K562 (cell line): ENCODE measurements around the gene SPDYE16. TPM values are rescaled to one million over a fixed set of nuclear protein-coding genes. Genes with fewer than 3 reads are reported as not detected.
A peak's percentile ranks its signal among the peaks of the same experiment; 100 is the strongest.

Experiments
- ETS1 ChIP-seq: conservative IDR thresholded peaks from 2 replicates; pipeline ENCODE4 v1.6.1; 2011; ENCODE audit warnings: low read depth, mild to moderate bottlenecking, low read length; ENCODE audit not compliant: control insufficient read depth
- ETV1 ChIP-seq: fragments of 450-650 bp; conservative IDR thresholded peaks from 2 replicates; pipeline ENCODE4 v1.6.1; 2016; ENCODE audit warnings: missing genetic modification characterization, control low read depth, low read depth, missing compliant biosample characterization
- ETV5 ChIP-seq: sonication (generic); formaldehyde crosslinking; IDR thresholded peaks from 2 replicates; pipeline ENCODE4 v1.4.0; 2020; ENCODE audit warnings: low read depth, mild to moderate bottlenecking, missing genetic modification reagents
- FOXP1 ChIP-seq: sonication (generic); formaldehyde crosslinking; IDR thresholded peaks from 2 replicates; pipeline ENCODE4 v1.8.0; 2022; ENCODE audit warnings: mild to moderate bottlenecking, missing genetic modification reagents
- KDM5B ChIP-seq: fragments of 200-600 bp; sonication (generic); IDR thresholded peaks from 2 replicates; pipeline ENCODE4 v1.6.1; 2012; ENCODE audit warnings: low read depth, mild to moderate bottlenecking, moderate library complexity, low read length, control low read depth, inconsistent platforms; ENCODE audit not compliant: insufficient replicate concordance
- MBD2 ChIP-seq: sonication (generic); IDR thresholded peaks from 2 replicates; pipeline ENCODE4 v1.6.1; 2016; ENCODE audit warnings: low read depth, borderline replicate concordance
- MGA ChIP-seq: fragments of 450-650 bp; IDR thresholded peaks from 2 replicates; pipeline ENCODE4 v1.6.1; 2016; ENCODE audit warnings: mild to moderate bottlenecking, moderate library complexity
- MXI1 ChIP-seq: IDR thresholded peaks from 2 replicates; pipeline ENCODE4 v1.6.1; 2011; ENCODE audit warnings: low read depth, mild to moderate bottlenecking, improper control_type of control experiment, low read length
- NONO ChIP-seq, 2 experiments: fragments of 200-400 bp in 1 of 2; fragments of 450-650 bp in 1 of 2; formaldehyde crosslinking in 1 of 2; IDR thresholded peaks; 2 replicates each; pipeline ENCODE4 v1.6.1; 2017; ENCODE audit warnings: low read depth in 2 of 2, mild to moderate bottlenecking in 2 of 2, moderate library complexity in 2 of 2, low read length in 1 of 2
- NR1H2 ChIP-seq: sonication (generic); formaldehyde crosslinking; IDR thresholded peaks from 2 replicates; pipeline ENCODE4 v1.4.0; 2020; ENCODE audit warnings: mild to moderate bottlenecking, missing genetic modification reagents
- SOX6 ChIP-seq: fragments of 450-650 bp; IDR thresholded peaks from 2 replicates; pipeline ENCODE4 v1.6.1; 2014; ENCODE audit warnings: mild to moderate bottlenecking
- polyA plus RNA-seq, 8 experiments: library from polyadenylated mRNA; depleted of rRNA in 4 of 8; stranded (reverse) in 5 of 8; unstranded in 3 of 8; fragments of >200 nt; fragmentation: Nextera tagmentation in 2 of 8; fragmentation: Illumina TruSeq in 1 of 8; extraction: Ambion mirVana in 2 of 8; extraction: Trizol in 1 of 8; gene quantifications; 2 replicates each; pipeline versions ENCODE4 v1.2.1 to v1.2.3, GENCODE V29; 2011 to 2014; ENCODE audit warnings: inconsistent platforms in 1 of 8, missing spikeins in 1 of 8
- total RNA-seq, 7 experiments: library from RNA; depleted of rRNA in 6 of 7; stranded (reverse); fragments of >200 nt in 6 of 7; fragmentation: Illumina TruSeq in 2 of 7; extraction: Trizol in 2 of 7; gene quantifications; 2 replicates each; pipeline versions ENCODE4 v1.2.1 to v1.2.3, GENCODE V29; 2011 to 2021; ENCODE audit warnings: low replicate concordance in 1 of 7

The SPDYE16 gene
- total and polyA plus RNA-seq, 9 of the 15 experiments (the other 6 are each of a cell fraction or from before 2014, with no cell fraction given), result 0.04 to 0.13 (median 0.06) TPM; not detected in 4

GRCh38 chr7:76549025-76549854 lies 6.1 kb upstream of the SPDYE16 start (continued):
- TF ChIP-seq MGA, result peak; percentile 82
- 0 out of 2 replicates have a peak, but pooled peaks have one; percentile 37 for TF ChIP-seq NR1H2 (CRISPR knock-in tag)
- TF ChIP-seq MBD2, result 0 out of 2 replicates have a peak, but pooled peaks have one; percentile 43
- TF ChIP-seq SOX6, result peak; percentile 45
- TF ChIP-seq FOXP1 (CRISPR knock-in tag), result peak; percentile 87; the same call in 1 of the 2 replicates
- peak; percentile 56 to 76; a peak in 3 of 4 replicates for TF ChIP-seq NONO (IDR thresholded peaks at IDR 0.05; ENCODE audit: low read depth in 2 of 2, low read length in 1 of 2)
- 0 out of 2 replicates have a peak, but pooled peaks have one; percentile 22 for TF ChIP-seq ETS1
- peak; percentile 55 for TF ChIP-seq KDM5B
- TF ChIP-seq MXI1, result 0 out of 2 replicates have a peak, but pooled peaks have one; percentile 14
- peak; percentile 98 for TF ChIP-seq ETV1 (tag)
- peak; percentile 98 for TF ChIP-seq ETV5 (CRISPR knock-in tag)
